SU-DHL-6 (cell line): ENCODE data around the gene LRRC10B.

Experiments
- H2AFZ ChIP-seq: fragments of 200-600 bp; sonication (generic); 2 replicates; pipeline ENCODE4 v1.6.1; 2014; ENCODE audit warnings: low read depth, mild to moderate bottlenecking, moderate library complexity, mixed read lengths, antibody characterized with exemption, low read length; ENCODE audit not compliant: severe bottlenecking
- H3F3A ChIP-seq: fragments of 200-600 bp; shearing (Covaris generic); 2 replicates; pipeline ENCODE4 v1.6.0; 2016; ENCODE audit warnings: antibody characterized with exemption, mild to moderate bottlenecking; ENCODE audit not compliant: insufficient read depth
- H3K27ac ChIP-seq: fragments of 200-600 bp; sonication (generic); 2 replicates; pipeline ENCODE4 v1.5.1; 2016; ENCODE audit warnings: low read depth, mild to moderate bottlenecking, low read length, moderate library complexity, mixed read lengths
- H3K27me3 ChIP-seq: fragments of 200-600 bp; sonication (generic), shearing (Covaris generic); 2 replicates; pipeline ENCODE4 v1.6.0; 2014; ENCODE audit warnings: mild to moderate bottlenecking, low read length
- H3K36me3 ChIP-seq: fragments of 200-600 bp; sonication (generic); 2 replicates; pipeline ENCODE4 v1.6.1; 2014; ENCODE audit warnings: mild to moderate bottlenecking, low read length, mixed read lengths
- H3K4me2 ChIP-seq: fragments of 300-600, 200-600 bp; shearing (Covaris generic), sonication (generic); 2 replicates; pipeline ENCODE4 v1.6.0; 2014; ENCODE audit warnings: low read length, low read depth, mild to moderate bottlenecking; ENCODE audit not compliant: poor library complexity, severe bottlenecking
- H3K4me3 ChIP-seq: fragments of 200-600 bp; sonication (generic); 2 replicates; pipeline ENCODE4 v1.5.1; 2014; ENCODE audit warnings: antibody characterized with exemption, low read length, mild to moderate bottlenecking, mixed read lengths; ENCODE audit not compliant: insufficient read depth, poor library complexity, severe bottlenecking
- H3K79me2 ChIP-seq: fragments of 200-600 bp; sonication (generic); 2 replicates; pipeline ENCODE4 v1.6.1; 2014; ENCODE audit warnings: mild to moderate bottlenecking, low read length, moderate library complexity; ENCODE audit not compliant: insufficient read depth
- H3K9ac ChIP-seq: fragments of 200-600 bp; sonication (generic); 2 replicates; pipeline ENCODE4 v1.7.0; 2014; ENCODE audit warnings: mild to moderate bottlenecking, low read length
- H3K9me2 ChIP-seq: fragments of 200-600 bp; sonication (generic); replicated peaks from 2 replicates; pipeline ENCODE4 v1.6.1; 2014; ENCODE audit warnings: low read length; ENCODE audit not compliant: insufficient read depth
- H3K9me3 ChIP-seq: fragments of 200-600 bp; sonication (generic); 2 replicates; pipeline ENCODE4 v1.6.1; 2014; ENCODE audit warnings: low read length, mixed read lengths; ENCODE audit not compliant: insufficient read depth
- H4K20me1 ChIP-seq: fragments of 200-600 bp; sonication (generic); 2 replicates; pipeline ENCODE4 v1.6.1; 2014; ENCODE audit warnings: low read depth, mild to moderate bottlenecking, antibody characterized with exemption, low read length, moderate library complexity, mixed read lengths
- CTCF ChIP-seq: fragments of 200-600 bp; sonication (generic); IDR thresholded peaks from one replicate; pipeline ENCODE4 v1.5.1; 2017; ENCODE audit warnings: antibody characterized with exemption, mild to moderate bottlenecking, low read length, moderate library complexity; ENCODE audit not compliant: insufficient read depth, poor library complexity, severe bottlenecking
- EZH2phosphoT487 ChIP-seq: fragments of 200-600 bp; sonication (generic), shearing (Covaris generic); conservative IDR thresholded peaks from 2 replicates; pipeline ENCODE4 v1.6.1; 2018; ENCODE audit warnings: mild to moderate bottlenecking, antibody characterized with exemption, low read length, moderate library complexity, mixed read lengths

The LRRC10B gene

GRCh38 chr11:61505106-61505505 is 3.4 kb upstream of the LRRC10B start:
- Histone ChIP-seq H3K79me2 (no peaks in the 10 kb centered on the region), H4K20me1 (no peaks in the 10 kb centered on the region)

GRCh38 chr11:61505640-61506155 is 2.9 kb upstream of the LRRC10B start:
- Histone ChIP-seq H3K36me3 (no peaks in the 10 kb centered on the region), H4K20me1 (no peaks in the 10 kb centered on the region), H3K9me2 (no peaks in the 10 kb centered on the region), H3K9me3 (no peaks in the 10 kb centered on the region), H3F3A (no peaks in the 10 kb centered on the region), H3K9ac (no peak overlapping the region), H3K4me3 (no peak overlapping the region), H3K79me2 (no peaks in the 10 kb centered on the region), H3K4me2 (no peak overlapping the region), H3K27ac (no peak overlapping the region), H2AFZ (no peak overlapping the region), H3K27me3 (no peaks in the 10 kb centered on the region)
- TF ChIP-seq CTCF (no peak), EZH2phosphoT487 (no peak)

More at GRCh38 chr11:61505106-61505505, 3.4 kb upstream of the LRRC10B start:
- no peak for TF ChIP-seq CTCF
- no peak for TF ChIP-seq EZH2phosphoT487
- Histone ChIP-seq H3K27me3 (no peaks in the 10 kb centered on the region), H3K9ac (no peak overlapping the region), H3K4me2 (no peak overlapping the region), H2AFZ (no peak overlapping the region), H3K9me3 (no peaks in the 10 kb centered on the region), H3K9me2 (no peaks in the 10 kb centered on the region), H3F3A (no peaks in the 10 kb centered on the region), H3K36me3 (no peaks in the 10 kb centered on the region), H3K4me3 (no peak overlapping the region), H3K27ac (no peak overlapping the region)

- TF ChIP-seq EZH2phosphoT487 (no peak), CTCF (no peak)
- Histone ChIP-seq H3K27me3 (no peaks in the 10 kb centered on the region), H3K9me3 (no peaks in the 10 kb centered on the region), H3K4me2 (no peak overlapping the region), H3F3A (no peaks in the 10 kb centered on the region), H3K27ac (no peak overlapping the region), H3K4me3 (no peak overlapping the region), H4K20me1 (no peaks in the 10 kb centered on the region), H3K36me3 (no peaks in the 10 kb centered on the region), H2AFZ (no peak overlapping the region), H3K9ac (no peak overlapping the region), H3K79me2 (no peaks in the 10 kb centered on the region), H3K9me2 (no peaks in the 10 kb centered on the region)
Measured at GRCh38 chr11:61507012-61507768, 1.4 kb upstream of the LRRC10B start.
